HepG2 (cell line): ENCODE results near the gene IGF2BP3. TPM values are rescaled to one million over a fixed set of nuclear protein-coding genes. Genes with fewer than 3 reads are reported as not detected.

ENCODE experiments used
- ARID4A ChIP-seq: sonication (generic); formaldehyde crosslinking; IDR thresholded peaks from 2 replicates; pipeline ENCODE4 v1.5.0; 2020; ENCODE audit warnings: mild to moderate bottlenecking, missing genetic modification reagents, borderline replicate concordance
- CHD2 ChIP-seq: IDR thresholded peaks from 2 replicates; pipeline ENCODE4 v1.6.1; 2011; ENCODE audit warnings: low read depth, low read length, improper control_type of control experiment
- DZIP1 ChIP-seq: sonication (generic); formaldehyde crosslinking; IDR thresholded peaks from 2 replicates; pipeline ENCODE4 v1.5.0; 2020; ENCODE audit warnings: mild to moderate bottlenecking, missing genetic modification reagents
- EED ChIP-seq: sonication (generic); formaldehyde crosslinking; IDR thresholded peaks from 2 replicates; pipeline ENCODE4 v1.5.0; 2020; ENCODE audit warnings: mild to moderate bottlenecking, missing genetic modification reagents
- ERF ChIP-seq: IDR thresholded peaks from 2 replicates; pipeline ENCODE4 v1.6.1; 2018; ENCODE audit warnings: missing biosample characterization, missing genetic modification reagents
- ESRRA ChIP-seq: sonication (generic); formaldehyde crosslinking; IDR thresholded peaks from 2 replicates; pipeline ENCODE4 v1.5.1; 2020; ENCODE audit warnings: mild to moderate bottlenecking, low read depth, missing genetic modification reagents
- FOXP4 ChIP-seq: sonication (generic); formaldehyde crosslinking; IDR thresholded peaks from 2 replicates; pipeline ENCODE4 v1.4.0; 2020; ENCODE audit warnings: missing genetic modification reagents
- KLF11 ChIP-seq: IDR thresholded peaks from 2 replicates; pipeline ENCODE4 v1.6.1; 2016; ENCODE audit warnings: missing compliant biosample characterization
- MTF1 ChIP-seq: sonication (generic); formaldehyde crosslinking; IDR thresholded peaks from 2 replicates; pipeline ENCODE4 v1.5.0; 2020; ENCODE audit warnings: missing genetic modification reagents
- PHB2 ChIP-seq: fragments of 450-650 bp; IDR thresholded peaks from 2 replicates; pipeline ENCODE4 v1.6.1; 2018; ENCODE audit not compliant: partially characterized antibody
- PHF8 ChIP-seq: sonication (generic); formaldehyde crosslinking; IDR thresholded peaks from 2 replicates; pipeline ENCODE4 v1.5.0; 2020; ENCODE audit warnings: missing genetic modification reagents
- RFX3 ChIP-seq: IDR thresholded peaks from 2 replicates; pipeline ENCODE4 v1.6.1; 2016; ENCODE audit warnings: missing biosample characterization, missing genetic modification reagents
- SP1 ChIP-seq, 2 experiments: fragments of 450-650 bp in 1 of 2; sonication (generic) in 1 of 2; formaldehyde crosslinking in 1 of 2; IDR thresholded peaks; 2 replicates each; pipeline versions ENCODE4 v1.4.0 to v1.6.1; 2016 to 2020; ENCODE audit warnings: missing genetic modification reagents in 1 of 2
- ZNF232 ChIP-seq: sonication (generic); formaldehyde crosslinking; IDR thresholded peaks from 2 replicates; pipeline ENCODE4 v1.4.0; 2020; ENCODE audit warnings: missing genetic modification reagents, borderline replicate concordance
- ZNF274 ChIP-seq: sonication (generic); formaldehyde crosslinking; IDR thresholded peaks from 2 replicates; pipeline ENCODE4 v1.5.1; 2020; ENCODE audit warnings: mild to moderate bottlenecking, missing genetic modification reagents
- ZNF512 ChIP-seq: sonication (generic); formaldehyde crosslinking; IDR thresholded peaks from 2 replicates; pipeline ENCODE4 v1.4.0; 2020; ENCODE audit warnings: mild to moderate bottlenecking, missing genetic modification reagents
- ZNF543 ChIP-seq: sonication (generic); formaldehyde crosslinking; IDR thresholded peaks from 2 replicates; pipeline ENCODE4 v1.4.0; 2020; ENCODE audit warnings: mild to moderate bottlenecking, missing genetic modification reagents
- ZNF570 ChIP-seq: sonication (generic); formaldehyde crosslinking; IDR thresholded peaks from 2 replicates; pipeline ENCODE4 v1.4.0; 2020; ENCODE audit warnings: mild to moderate bottlenecking, missing genetic modification reagents, borderline replicate concordance
- ZNF644 ChIP-seq: IDR thresholded peaks from 2 replicates; pipeline ENCODE4 v1.6.1; 2016; ENCODE audit warnings: low read depth
- ZSCAN22 ChIP-seq: sonication (generic); formaldehyde crosslinking; IDR thresholded peaks from 2 replicates; pipeline ENCODE4 v1.4.0; 2020; ENCODE audit warnings: mild to moderate bottlenecking, missing genetic modification reagents
- polyA plus RNA-seq, 8 experiments: library from polyadenylated mRNA; depleted of rRNA in 3 of 8; stranded (reverse) in 7 of 8; unstranded in 1 of 8; fragments of >200 nt; fragmentation: Illumina TruSeq in 4 of 8; extraction: Trizol in 4 of 8; gene quantifications; 2 replicates each; pipeline versions ENCODE4 v1.2.1 to v1.2.3, GENCODE V29; 2011 to 2016; ENCODE audit warnings: low read depth in 4 of 8, missing spikeins in 1 of 8, mixed read lengths in 1 of 8; ENCODE audit not compliant: insufficient read depth in 1 of 8
- total RNA-seq, 5 experiments: library from RNA; depleted of rRNA; stranded (reverse); fragments of >200 nt; fragmentation: Illumina TruSeq; extraction: Trizol; gene quantifications; 2 replicates each; pipeline ENCODE4 v1.2.3, GENCODE V29; 2016; ENCODE audit warnings: low read depth in 1 of 5

The IGF2BP3 gene
- total and polyA plus RNA-seq, 2 of the 13 experiments (the other 11 are each of a cell fraction or from before 2014, with no cell fraction given): 37.7 to 39.5 TPM

- TF ChIP-seq ARID4A (CRISPR knock-in tag) (peak; percentile 51; the same call in 1 of the 2 replicates), RFX3 (0 out of 2 replicates have a peak, but pooled peaks have one; percentile 6), ESRRA (CRISPR knock-in tag) (no peak), ZNF570 (CRISPR knock-in tag) (no peak), SP1 (IDR thresholded peaks at IDR 0.05) (no peak), SP1 (CRISPR knock-in tag; IDR thresholded peaks at IDR 0.05) (peak; percentile 55; the same call in 1 of the 2 replicates), PHF8 (CRISPR knock-in tag) (peak; percentile 49), FOXP4 (CRISPR knock-in tag) (peak; percentile 28; the same call in 1 of the 2 replicates), EED (CRISPR knock-in tag) (no peak), ZNF232 (CRISPR knock-in tag) (no peak), ZNF644 (CRISPR knock-in tag) (no peak), DZIP1 (CRISPR knock-in tag) (no peak), KLF11 (CRISPR knock-in tag) (no peak), ZNF512 (CRISPR knock-in tag) (no peak), ERF (CRISPR knock-in tag) (0 out of 2 replicates have a peak, but pooled peaks have one; percentile 24), ZSCAN22 (CRISPR knock-in tag) (no peak), CHD2 (peak; percentile 79), PHB2 (no peak), ZNF274 (CRISPR knock-in tag) (no peak), ZNF543 (no peak), MTF1 (CRISPR knock-in tag) (no peak)
These were observed 992 bp upstream of the IGF2BP3 start (continued) for GRCh38 chr7:23471106-23471859.
